Erythroblast (primary cell): ENCODE measurements around the gene ZBED5.

Source experiments
- GATA1 ChIP-seq: IDR thresholded peaks from 2 replicates; pipeline ENCODE4 v1.6.1; 2011; ENCODE audit warnings: low read depth, mild to moderate bottlenecking, control low read depth, low read length, moderate library complexity
- POLR2A ChIP-seq: IDR thresholded peaks from 2 replicates; pipeline ENCODE4 v1.6.1; 2011; ENCODE audit warnings: mild to moderate bottlenecking, low read length

GRCh38 chr11:10866893-10867331 lies 9.1 kb upstream of the ZBED5 start:
- TF ChIP-seq POLR2A (no peak), GATA1 (no peak)
